ENCODE data around the gene SLC1A2.

Gene SLC1A2

DNA sequence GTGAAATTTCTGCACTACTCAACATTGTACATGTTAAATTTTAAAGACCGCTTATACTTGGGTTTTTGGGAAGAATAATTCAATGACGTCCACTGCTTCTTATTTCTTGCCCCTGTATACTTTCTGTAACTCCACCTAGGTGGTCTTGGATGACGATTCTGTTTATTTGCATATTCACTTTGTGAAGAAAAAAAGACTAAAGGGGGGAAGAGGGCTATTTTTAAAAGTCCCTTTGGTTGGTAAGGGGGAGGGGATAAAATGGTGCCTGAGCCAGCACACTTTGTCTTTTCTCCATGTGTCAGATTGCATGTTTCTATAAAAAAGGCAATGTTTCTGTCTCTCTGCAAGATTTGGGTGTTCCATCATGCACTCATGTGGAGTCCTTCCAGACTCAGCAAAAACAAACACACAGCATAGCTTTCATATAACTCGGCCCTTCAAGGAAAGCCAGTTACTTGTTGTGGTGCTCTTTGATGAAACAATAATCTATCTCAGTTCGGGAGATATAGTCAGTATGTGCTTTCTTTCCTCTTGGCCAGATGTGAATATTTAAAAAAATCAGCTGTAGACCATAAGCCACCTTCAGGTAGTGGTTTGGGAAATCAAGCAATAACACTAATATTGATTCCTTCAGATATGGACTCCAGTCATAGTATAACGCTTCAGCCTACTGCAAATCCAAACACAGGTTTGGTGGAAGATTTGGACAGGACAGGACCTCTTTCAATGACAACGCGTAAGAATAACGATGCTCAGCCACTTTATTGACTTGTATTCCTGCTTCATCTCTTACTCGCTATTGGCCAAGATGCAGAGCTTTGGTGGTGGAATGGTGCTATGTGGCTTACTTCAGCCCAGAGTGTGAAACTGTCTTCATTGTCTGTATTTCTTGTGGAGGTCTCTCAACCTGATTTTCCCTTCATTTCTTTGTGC lies 211.6 kb downstream of the SLC1A2 start:
- no peak overlapping the region for H3K4me3 ChIP-seq (ENCODE audit: low read depth, low read length)
- no peak for DNase-seq (ENCODE audit: low read depth)
- TF ChIP-seq MYC (IDR thresholded peaks at IDR 0.05; ENCODE audit: low read depth, low read length): no peak
- TF ChIP-seq, protein P1, sequence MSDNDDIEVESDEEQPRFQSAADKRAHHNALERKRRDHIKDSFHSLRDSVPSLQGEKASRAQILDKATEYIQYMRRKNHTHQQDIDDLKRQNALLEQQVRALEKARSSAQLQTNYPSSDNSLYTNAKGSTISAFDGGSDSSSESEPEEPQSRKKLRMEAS (IDR thresholded peaks at IDR 0.05; ENCODE audit: low read depth, low read length): no peak
- TF ChIP-seq, protein P2, sequence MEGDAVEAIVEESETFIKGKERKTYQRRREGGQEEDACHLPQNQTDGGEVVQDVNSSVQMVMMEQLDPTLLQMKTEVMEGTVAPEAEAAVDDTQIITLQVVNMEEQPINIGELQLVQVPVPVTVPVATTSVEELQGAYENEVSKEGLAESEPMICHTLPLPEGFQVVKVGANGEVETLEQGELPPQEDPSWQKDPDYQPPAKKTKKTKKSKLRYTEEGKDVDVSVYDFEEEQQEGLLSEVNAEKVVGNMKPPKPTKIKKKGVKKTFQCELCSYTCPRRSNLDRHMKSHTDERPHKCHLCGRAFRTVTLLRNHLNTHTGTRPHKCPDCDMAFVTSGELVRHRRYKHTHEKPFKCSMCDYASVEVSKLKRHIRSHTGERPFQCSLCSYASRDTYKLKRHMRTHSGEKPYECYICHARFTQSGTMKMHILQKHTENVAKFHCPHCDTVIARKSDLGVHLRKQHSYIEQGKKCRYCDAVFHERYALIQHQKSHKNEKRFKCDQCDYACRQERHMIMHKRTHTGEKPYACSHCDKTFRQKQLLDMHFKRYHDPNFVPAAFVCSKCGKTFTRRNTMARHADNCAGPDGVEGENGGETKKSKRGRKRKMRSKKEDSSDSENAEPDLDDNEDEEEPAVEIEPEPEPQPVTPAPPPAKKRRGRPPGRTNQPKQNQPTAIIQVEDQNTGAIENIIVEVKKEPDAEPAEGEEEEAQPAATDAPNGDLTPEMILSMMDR (IDR thresholded peaks at IDR 0.05; ENCODE audit: low read depth, low read length): no peak
- TF ChIP-seq POLR2A (IDR thresholded peaks at IDR 0.05; ENCODE audit: extremely low read depth, insufficient read length): no peak

DNA sequence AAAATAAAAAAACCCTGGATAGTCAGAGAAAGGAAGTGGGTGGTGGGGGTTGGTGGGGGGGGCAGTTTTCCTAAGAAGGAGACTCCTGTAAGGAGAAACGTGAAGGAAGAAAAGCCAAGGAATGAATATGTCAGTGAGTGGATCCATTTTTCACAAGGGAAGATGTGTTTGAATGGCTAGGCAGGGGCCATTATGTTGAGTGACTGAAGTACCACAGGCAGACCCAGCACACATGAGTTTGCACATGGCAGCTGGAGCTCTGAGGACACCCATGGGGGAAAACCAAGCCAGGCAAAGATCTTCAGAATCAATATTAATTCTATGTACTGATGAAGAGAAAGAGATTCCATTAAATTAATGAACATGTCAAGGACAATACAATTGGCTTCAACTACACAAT lies 212.7 kb downstream of the SLC1A2 start:
- H3K4me3 ChIP-seq (ENCODE audit: low read depth, low read length): no peak overlapping the region
- DNase-seq (ENCODE audit: low read depth): no peak
- TF ChIP-seq, protein P1 (IDR thresholded peaks at IDR 0.05; ENCODE audit: low read depth, low read length): no peak
- TF ChIP-seq MYC (IDR thresholded peaks at IDR 0.05; ENCODE audit: low read depth, low read length) (no peak), POLR2A (IDR thresholded peaks at IDR 0.05; ENCODE audit: extremely low read depth, insufficient read length) (no peak)
- TF ChIP-seq, protein P2 (IDR thresholded peaks at IDR 0.05; ENCODE audit: low read depth, low read length): no peak

DNA sequence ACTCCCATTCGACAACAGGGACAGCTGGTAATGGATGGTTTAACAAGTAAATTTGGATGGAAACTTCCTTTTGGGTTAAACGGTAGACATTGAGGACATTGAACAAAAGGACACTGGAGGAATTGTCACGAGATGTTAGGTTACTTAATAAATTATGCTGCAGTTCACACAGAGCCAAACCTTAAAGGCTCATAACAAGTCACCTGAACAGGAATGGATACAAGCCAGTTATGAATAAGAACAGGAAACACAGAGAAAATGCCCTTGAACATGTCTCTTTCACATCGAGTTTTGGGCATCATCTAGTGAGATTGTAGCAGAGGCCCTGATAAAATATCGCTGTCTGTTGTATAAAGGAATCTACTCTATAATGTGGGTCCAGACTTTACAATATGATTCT lies 214.7 kb downstream of the SLC1A2 start:
- TF ChIP-seq, protein P2 (IDR thresholded peaks at IDR 0.05; ENCODE audit: low read depth, low read length): no peak
- no peak for TF ChIP-seq POLR2A (IDR thresholded peaks at IDR 0.05; ENCODE audit: extremely low read depth, insufficient read length)
- TF ChIP-seq, protein P1 (IDR thresholded peaks at IDR 0.05; ENCODE audit: low read depth, low read length): no peak
- no peak for TF ChIP-seq MYC (IDR thresholded peaks at IDR 0.05; ENCODE audit: low read depth, low read length)
- no peak overlapping the region for H3K4me3 ChIP-seq (ENCODE audit: low read depth, low read length)

More for the DNA sequence above, 214.7 kb downstream of the SLC1A2 start:
- DNase-seq (ENCODE audit: low read depth): no peak
